AG04450 (cell line): ENCODE results near the gene MAGEA9. TPM values are rescaled to one million over a fixed set of nuclear protein-coding genes. Genes with fewer than 3 reads are reported as not detected.

Experiments used
- CTCF ChIA-PET: fragments of 300-600, 350-600 bp; formaldehyde crosslinking; extraction: SDS; loops from one replicate; lab custom pipeline; 2022; ENCODE audit warnings: antibody characterized with exemption, inconsistent platforms; lab: Charles Lee
- POLR2A ChIA-PET: fragments of 350-600 bp; formaldehyde crosslinking; extraction: SDS; loops from one replicate; lab custom pipeline; 2021; ENCODE audit warnings: antibody characterized with exemption, inconsistent platforms; lab: Yijun Ruan, JAX
- DNase-seq: peaks from one replicate; pipeline ENCODE4 v3.0.0-alpha.2; 2011; ENCODE audit warnings: low read depth, low spot score
- H3K27ac ChIP-seq: one replicate; pipeline ENCODE4 v1.5.1; 2012; ENCODE audit warnings: low read depth, low read length, control low read depth
- H3K27me3 ChIP-seq: one replicate; pipeline ENCODE4 v1.6.0; 2012; ENCODE audit warnings: low read length; ENCODE audit not compliant: control insufficient read depth, insufficient read depth
- H3K4me3 ChIP-seq: 2 replicates; pipeline ENCODE4 v1.5.1; 2011; ENCODE audit warnings: mild to moderate bottlenecking, low read depth, low read length, control low read depth
- H3K9me3 ChIP-seq: 2 replicates; pipeline ENCODE4 v1.5.1; 2012; ENCODE audit warnings: low read length; ENCODE audit not compliant: control insufficient read depth, insufficient read depth
- CTCF ChIP-seq: IDR thresholded peaks from 2 replicates; pipeline ENCODE4 v1.5.1; 2011; ENCODE audit warnings: low read depth, low read length, control low read depth, inconsistent platforms
- polyA plus RNA-seq: library from polyadenylated mRNA; depleted of rRNA; stranded (reverse); fragments of >200 nt; gene quantifications from 2 replicates; pipeline ENCODE4 v1.2.3, GENCODE V29; 2011

The MAGEA9 gene
- polyA plus RNA-seq, 1 experiment, result not detected

GRCh38 chrX:149799095-149799714 is 17.5 kb downstream of the MAGEA9 start:
- POLR2A ChIA-PET, result no interaction called here
- no peak overlapping the region for H3K4me3 ChIP-seq
- CTCF ChIA-PET, result no interaction called here
- H3K27ac ChIP-seq, result no peak overlapping the region
- no peaks in the 10 kb centered on the region for H3K9me3 ChIP-seq
- TF ChIP-seq CTCF, result no peak
- no peak for DNase-seq
- no peaks in the 10 kb centered on the region for H3K27me3 ChIP-seq

GRCh38 chrX:149799938-149800337 is 18.2 kb downstream of the MAGEA9 start:
- CTCF ChIA-PET, result no interaction called here
- Histone ChIP-seq H3K9me3 (no peaks in the 10 kb centered on the region), H3K27ac (no peak overlapping the region), H3K27me3 (no peaks in the 10 kb centered on the region), H3K4me3 (no peak overlapping the region)
- DNase-seq, result no peak
- no peak for TF ChIP-seq CTCF
- POLR2A ChIA-PET, result no interaction called here

GRCh38 chrX:149803458-149804062 is 21.8 kb downstream of the MAGEA9 start:
- ChIA-PET POLR2A (no interaction called here), CTCF (no interaction called here)
- no peak for DNase-seq

GRCh38 chrX:149804102-149804501 is 22.4 kb downstream of the MAGEA9 start:
- Histone ChIP-seq H3K27me3 (no peaks in the 10 kb centered on the region), H3K4me3 (no peak overlapping the region), H3K27ac (no peak overlapping the region), H3K9me3 (no peaks in the 10 kb centered on the region)
- DNase-seq, result no peak
- POLR2A ChIA-PET, result no interaction called here
- CTCF ChIA-PET, result no interaction called here
- TF ChIP-seq CTCF, result no peak

More at GRCh38 chrX:149803458-149804062, 21.8 kb downstream of the MAGEA9 start:
- TF ChIP-seq CTCF, result no peak
- Histone ChIP-seq H3K27ac (no peak overlapping the region), H3K27me3 (no peaks in the 10 kb centered on the region), H3K4me3 (no peak overlapping the region), H3K9me3 (no peaks in the 10 kb centered on the region)

GRCh38 chrX:149807747-149808458 is 26.2 kb downstream of the MAGEA9 start:
- no peak for TF ChIP-seq CTCF
- Histone ChIP-seq H3K27ac (no peak overlapping the region), H3K9me3 (no peaks in the 10 kb centered on the region), H3K4me3 (no peak overlapping the region), H3K27me3 (no peaks in the 10 kb centered on the region)
- ChIA-PET CTCF (no interaction called here), POLR2A (no interaction called here)
- no peak for DNase-seq
